ACHN (cell line): Measurements from ENCODE around the gene IQCH.
"Not testable (repeated sequence)": the region's sequence is repeated elsewhere in the genome, so short reads cannot be mapped to it uniquely, and the experiment has no call there.

Experiments
- DNase-seq: peaks from one replicate; pipeline ENCODE4 v3.0.0-alpha.2; 2015
- in situ Hi-C: cut with HindIII; loops from 2 replicates; pipeline ENCODE4 v1.10.0; 2017; ENCODE audit warnings: low sequenced_read_pairs, low pct_ligation_motif_present, low pct_unique_long_range_greater_than_20kb

IQCH gene

GRCh38 chr15:67405208-67406191, 150.9 kb downstream of the IQCH start:
- in situ Hi-C loops = no loop called here
- no peak for DNase-seq

GRCh38 chr15:67406257-67406861, 151.8 kb downstream of the IQCH start:
- no peak for DNase-seq
- in situ Hi-C loops = no loop called here

- no peak for DNase-seq
- in situ Hi-C loops = no loop called here
Measured at GRCh38 chr15:67407786-67408185, 153.2 kb downstream of the IQCH start.

- in situ Hi-C loops = no loop called here
- no peak for DNase-seq
Measured at GRCh38 chr15:67409175-67409574, 154.6 kb downstream of the IQCH start.

GRCh38 chr15:67411486-67411885, 156.9 kb downstream of the IQCH start:
- no peak for DNase-seq
- in situ Hi-C loops = no loop called here

- in situ Hi-C loops = no loop called here
- peak; percentile 82 for DNase-seq
Measured at GRCh38 chr15:67413770-67414390, 159.3 kb downstream of the IQCH start.

GRCh38 chr15:67415181-67415580, 160.6 kb downstream of the IQCH start:
- in situ Hi-C loops = no loop called here
- peak; percentile 22 for DNase-seq

- in situ Hi-C loops = no loop called here
- DNase-seq = no peak
Measured at GRCh38 chr15:67416891-67417290, 162.3 kb downstream of the IQCH start.

GRCh38 chr15:67419705-67420104, 165.1 kb downstream of the IQCH start:
- in situ Hi-C loops = no loop called here
- DNase-seq = no peak

GRCh38 chr15:67420137-67420536, 165.6 kb downstream of the IQCH start:
- no peak for DNase-seq
- in situ Hi-C loops = no loop called here

- DNase-seq = no peak
- in situ Hi-C loops = no loop called here
Measured at GRCh38 chr15:67421105-67421504, 166.5 kb downstream of the IQCH start.

- in situ Hi-C loops = no loop called here
- DNase-seq = no peak
Measured at GRCh38 chr15:67422296-67422695, 167.7 kb downstream of the IQCH start.

GRCh38 chr15:67433495-67434099, 179.0 kb downstream of the IQCH start:
- DNase-seq = peak; percentile 48
- in situ Hi-C loops = no loop called here

GRCh38 chr15:67436351-67437250, 182.0 kb downstream of the IQCH start:
- DNase-seq, in situ Hi-C loops: not testable (repeated sequence)

- in situ Hi-C loops = no loop called here
- no peak for DNase-seq
Measured at GRCh38 chr15:67444100-67444499, 189.5 kb downstream of the IQCH start.

GRCh38 chr15:67446449-67446848, 191.9 kb downstream of the IQCH start:
- in situ Hi-C loops = no loop called here
- no peak for DNase-seq

- DNase-seq, in situ Hi-C loops: not testable (repeated sequence)
Measured at GRCh38 chr15:67448372-67448771, 193.8 kb downstream of the IQCH start.

- DNase-seq, in situ Hi-C loops: not testable (repeated sequence)
Measured at GRCh38 chr15:67453703-67454102, 199.1 kb downstream of the IQCH start.
